Measurements from ENCODE around the gene GSTM3.
"Not testable (repeated sequence)": the region's sequence is repeated elsewhere in the genome, so short reads cannot be mapped to it uniquely, and the experiment has no call there.

Gene GSTM3

DNA sequence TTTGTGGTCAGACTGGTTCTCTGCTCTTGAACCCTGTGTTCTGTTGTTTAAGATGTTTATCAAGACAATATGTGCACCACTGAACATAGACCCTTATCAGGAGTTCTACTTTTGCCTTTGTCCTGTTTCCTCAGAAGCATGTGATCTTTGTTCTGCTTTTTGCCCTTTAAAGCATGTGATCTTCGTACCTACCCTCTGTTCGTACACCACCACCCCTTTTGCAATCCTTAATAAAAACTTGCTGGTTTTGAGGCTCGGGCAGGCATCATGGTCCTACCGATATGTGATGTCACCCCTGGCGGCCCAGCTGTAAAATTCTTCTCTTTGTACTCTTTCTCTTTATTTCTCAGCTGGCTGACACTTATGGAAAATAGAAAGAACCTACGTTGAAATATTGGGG lies 56.1 kb downstream of the GSTM3 start:
- H3K4me3 ChIP-seq (ENCODE audit: low read depth in 1 of 2, low read length in 2 of 2); H3K4me1 ChIP-seq (ENCODE audit: insufficient read depth, low read length); H3K9ac ChIP-seq (ENCODE audit: low read length); H3K27ac ChIP-seq (ENCODE audit: low read depth, low read length); H3K9me3 ChIP-seq (ENCODE audit: low read length); H3K27me3 ChIP-seq (ENCODE audit: control insufficient read depth in 1 of 2, insufficient read depth in 2 of 2, low read length in 2 of 2); H3K36me3 ChIP-seq (ENCODE audit: insufficient read depth, low read length): not testable (repeated sequence)
